Sigmoid colon (tissue), 7 donors: ENCODE results near the gene NANOG. TPM values are rescaled to one million over a fixed set of nuclear protein-coding genes. Genes with fewer than 3 reads are reported as not detected.
"Not testable (repeated sequence)": the region's sequence is repeated elsewhere in the genome, so short reads cannot be mapped to it uniquely, and the experiment has no call there.

Experiments
- DNase-seq: peaks from one replicate; pipeline ENCODE4 v3.0.0-alpha.2; 2019
- H3K27ac ChIP-seq, 4 donors: fragments of 200-600 bp; sonication (generic); one replicate each; pipeline ENCODE4 v1.5.1; 2016 to 2019; ENCODE audit warnings: mild to moderate bottlenecking in 1 of 4
- H3K27me3 ChIP-seq, 3 donors: fragments of 200-600 bp; sonication (generic); one replicate each; pipeline ENCODE4 v1.5.1; 2019; ENCODE audit warnings: mild to moderate bottlenecking in 1 of 3
- H3K36me3 ChIP-seq, 4 donors: fragments of 200-600 bp; sonication (generic); one replicate each; pipeline ENCODE4 v1.5.1; 2016 to 2019
- H3K4me1 ChIP-seq, 4 donors: fragments of 200-600 bp; sonication (generic); one replicate each; pipeline ENCODE4 v1.5.1; 2017 to 2019
- H3K4me3 ChIP-seq, 4 donors: fragments of 200-600 bp; sonication (generic); one replicate each; pipeline ENCODE4 v1.5.1; 2017 to 2019; ENCODE audit warnings: mild to moderate bottlenecking in 2 of 4, moderate library complexity in 1 of 4
- H3K9me3 ChIP-seq, 4 donors: fragments of 200-600 bp in 3 of 4; sonication (generic) in 3 of 4; one replicate each; pipeline versions ENCODE4 v1.5.1 to v1.6.1; 2013 to 2019
- EP300 ChIP-seq, 4 donors: sonication (generic); formaldehyde crosslinking; IDR thresholded peaks; one replicate each; pipeline ENCODE4 v1.6.1; 2017; ENCODE audit warnings: antibody characterized with exemption in 4 of 4
- POLR2A ChIP-seq, 2 donors: fragments of 450-650 bp; IDR thresholded peaks; one replicate each; pipeline ENCODE4 v1.6.1; 2016; ENCODE audit warnings: antibody characterized with exemption in 2 of 2, mild to moderate bottlenecking in 2 of 2, moderate library complexity in 2 of 2
- POLR2AphosphoS5 ChIP-seq, 4 donors: sonication (generic); formaldehyde crosslinking; IDR thresholded peaks; one replicate each; pipeline ENCODE4 v1.6.1; 2017; ENCODE audit warnings: antibody characterized with exemption in 4 of 4
- WGBS, 2 donors: extraction: QIAGEN DNeasy Blood & Tissue Kit; methylation state at CpG; one replicate each; pipeline ENCODE4 v1.1.7; 2013; 5-methylcytosine and 5-hydroxymethylcytosine counted together
- intact Hi-C: fragments of 100-400 bp; cut with DNase I; formaldehyde crosslinking; loops from one replicate; pipeline ENCODE4 v1.15.1; 2023
- polyA plus RNA-seq, 3 donors: library from polyadenylated mRNA; stranded (reverse); fragments of 200-250 nt; gene quantifications; one replicate each; pipeline ENCODE4 v1.2.3, GENCODE V29; 2013
- total RNA-seq, 4 donors: library from RNA; depleted of rRNA; stranded (reverse); fragments of >200 nt; gene quantifications; one replicate each; pipeline ENCODE4 v1.1.0, GENCODE V29; 2016
- TF ChIP-seq, protein P1 (sequence below), 4 experiments: fragments of 450-650 bp in 3 of 4; fragments of 200-600 bp in 1 of 4; IDR thresholded peaks; one replicate each; pipeline ENCODE4 v1.5.1; 2016 to 2019; ENCODE audit warnings: antibody characterized with exemption in 4 of 4, mild to moderate bottlenecking in 3 of 4, moderate library complexity in 2 of 4
- donor health status: healthy with polysubstance abuse.
- donor health status: Bipolar disorder and iron deficiency.
- donor health status: healthy.

Gene NANOG
- total and polyA plus RNA-seq, 7 donors, result under 0.01 to 0.28 (median under 0.01) TPM; not detected in 4

DNA sequence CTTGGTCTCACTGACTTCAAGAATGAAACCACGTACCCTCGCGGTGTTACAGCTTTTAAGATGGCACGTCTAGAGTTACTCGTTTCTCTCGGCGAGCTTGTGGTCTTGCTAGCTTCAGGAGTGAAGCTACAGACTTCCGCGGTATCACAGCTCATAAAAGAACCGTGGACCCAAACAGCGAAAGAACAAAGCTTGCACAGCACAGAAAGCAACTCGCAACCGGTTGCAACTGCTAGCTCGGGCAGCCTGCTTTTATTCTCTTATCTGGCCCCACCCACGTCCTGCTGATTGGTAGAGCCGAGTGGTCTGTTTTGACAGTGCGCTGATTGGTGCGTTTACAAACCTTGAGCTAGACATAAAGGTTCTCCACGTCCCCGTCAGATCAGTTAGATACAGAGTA is 37.8 kb upstream of the NANOG start:
- WGBS, 2 donors, result 85 to 90% methylated on average over 20 of the region's 20 CpGs
- TF ChIP-seq, protein P1, sequence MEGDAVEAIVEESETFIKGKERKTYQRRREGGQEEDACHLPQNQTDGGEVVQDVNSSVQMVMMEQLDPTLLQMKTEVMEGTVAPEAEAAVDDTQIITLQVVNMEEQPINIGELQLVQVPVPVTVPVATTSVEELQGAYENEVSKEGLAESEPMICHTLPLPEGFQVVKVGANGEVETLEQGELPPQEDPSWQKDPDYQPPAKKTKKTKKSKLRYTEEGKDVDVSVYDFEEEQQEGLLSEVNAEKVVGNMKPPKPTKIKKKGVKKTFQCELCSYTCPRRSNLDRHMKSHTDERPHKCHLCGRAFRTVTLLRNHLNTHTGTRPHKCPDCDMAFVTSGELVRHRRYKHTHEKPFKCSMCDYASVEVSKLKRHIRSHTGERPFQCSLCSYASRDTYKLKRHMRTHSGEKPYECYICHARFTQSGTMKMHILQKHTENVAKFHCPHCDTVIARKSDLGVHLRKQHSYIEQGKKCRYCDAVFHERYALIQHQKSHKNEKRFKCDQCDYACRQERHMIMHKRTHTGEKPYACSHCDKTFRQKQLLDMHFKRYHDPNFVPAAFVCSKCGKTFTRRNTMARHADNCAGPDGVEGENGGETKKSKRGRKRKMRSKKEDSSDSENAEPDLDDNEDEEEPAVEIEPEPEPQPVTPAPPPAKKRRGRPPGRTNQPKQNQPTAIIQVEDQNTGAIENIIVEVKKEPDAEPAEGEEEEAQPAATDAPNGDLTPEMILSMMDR (IDR thresholded peaks at IDR 0.05), result no peak
- TF ChIP-seq EP300 (IDR thresholded peaks at IDR 0.05), result no peak
- no peak for TF ChIP-seq POLR2AphosphoS5 (IDR thresholded peaks at IDR 0.05)
- TF ChIP-seq POLR2A (IDR thresholded peaks at IDR 0.05), result no peak
- Histone ChIP-seq H3K4me3 (no peak overlapping the region), H3K4me1 (no peaks in the 10 kb centered on the region), H3K9me3 (no peaks in the 10 kb centered on the region), H3K27me3 (no peaks in the 10 kb centered on the region), H3K27ac (no peak overlapping the region), H3K36me3 (no peaks in the 10 kb centered on the region)
- intact Hi-C loops, result no loop called here
- no peak for DNase-seq

DNA sequence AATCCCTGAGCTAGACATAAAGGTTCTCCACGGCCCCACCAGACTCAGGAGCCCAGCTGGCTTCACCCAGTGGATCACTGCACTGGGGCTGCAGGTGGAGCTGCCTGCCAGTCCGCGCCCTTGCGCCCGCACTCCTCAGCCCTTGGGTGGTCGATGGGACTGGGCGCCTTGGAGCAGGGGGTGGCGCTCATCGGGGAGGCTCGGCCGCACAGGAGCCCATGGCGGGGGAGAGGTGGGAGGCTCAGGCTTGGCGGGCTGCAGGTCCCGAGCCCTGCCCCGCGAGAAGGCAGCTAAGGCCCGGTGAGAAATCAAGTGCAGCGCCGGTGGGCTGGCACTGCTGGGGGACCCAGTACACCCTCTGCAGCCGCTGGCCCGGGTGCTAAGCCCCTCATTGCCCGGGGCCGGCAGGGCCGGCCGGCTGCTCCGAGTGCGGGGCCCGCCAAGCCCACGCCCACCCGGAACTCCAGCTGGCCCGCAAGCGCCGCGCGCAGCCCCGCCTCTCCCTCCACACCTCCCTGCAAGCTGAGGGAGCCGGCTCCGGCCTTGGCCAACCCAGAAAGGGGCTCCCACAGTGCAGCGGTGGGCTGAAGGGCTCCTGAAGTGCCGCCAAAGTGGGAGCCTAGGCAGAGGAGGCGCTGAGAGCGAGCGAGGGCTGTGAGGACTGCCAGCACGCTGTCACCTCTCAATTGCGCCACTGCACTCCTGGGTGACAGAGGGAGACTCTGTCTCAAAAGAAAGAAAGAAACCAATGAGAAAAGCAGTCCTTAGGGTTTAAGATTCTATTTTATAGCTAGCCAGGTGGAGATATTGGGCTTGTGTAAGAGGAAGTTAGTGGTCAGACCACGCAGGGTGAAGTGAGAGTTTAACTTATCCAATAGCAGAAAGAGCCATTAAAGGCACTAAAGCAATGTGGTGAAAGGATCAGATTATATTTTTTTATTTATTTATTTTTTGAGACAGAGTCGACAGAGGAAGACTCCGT is 37.0 kb upstream of the NANOG start:
- intact Hi-C loops, H3K4me3 ChIP-seq, H3K27me3 ChIP-seq, H3K36me3 ChIP-seq, DNase-seq, H3K4me1 ChIP-seq, H3K9me3 ChIP-seq, H3K27ac ChIP-seq: not testable (repeated sequence)
- WGBS, 2 donors, result 90 to 93% methylated on average over 39 to 43 of the region's 48 CpGs

DNA sequence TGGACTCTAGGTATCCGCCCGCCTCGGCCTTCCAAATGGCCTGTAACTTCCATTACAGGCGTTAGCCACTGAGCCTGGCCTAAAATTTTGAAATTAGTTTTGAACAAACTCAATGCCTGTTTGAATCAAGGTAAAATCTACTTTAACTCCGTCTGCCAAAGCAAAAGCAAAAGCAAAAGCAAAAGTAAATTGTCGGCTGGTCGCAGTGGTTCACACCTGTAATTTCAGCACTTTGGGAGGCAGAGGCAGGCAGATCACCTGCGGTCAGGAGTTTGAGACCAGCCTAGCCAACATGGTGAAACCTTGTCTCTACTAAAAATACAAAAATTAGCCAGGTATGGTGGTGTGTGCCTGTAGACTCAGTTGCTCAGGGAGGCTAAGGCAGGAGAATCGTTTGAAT is 33.5 kb upstream of the NANOG start:
- not testable (repeated sequence) for DNase-seq, H3K27me3 ChIP-seq
- WGBS, 2 donors, result 67 to 77% methylated on average over 9 of the region's 9 CpGs

DNA sequence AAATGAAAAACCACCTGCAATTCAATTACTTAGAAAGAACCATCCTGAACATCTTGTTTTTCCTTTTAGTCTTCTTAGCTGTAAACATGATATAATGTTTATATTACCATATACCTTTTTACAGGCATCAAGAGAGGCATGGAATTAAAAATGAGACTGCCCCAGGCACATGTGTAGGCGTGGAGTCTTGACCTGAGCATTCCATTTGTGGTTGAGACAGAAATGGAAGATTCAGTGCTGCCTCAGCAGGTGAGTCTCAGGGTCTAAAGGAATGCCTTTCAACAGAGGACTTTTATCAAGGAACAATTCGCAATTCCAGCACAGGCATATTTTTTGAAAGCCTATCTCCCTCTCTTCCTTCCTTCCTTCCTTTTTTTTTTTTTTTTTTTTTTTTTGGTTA is 32.2 kb upstream of the NANOG start:
- DNase-seq, result no peak
- intact Hi-C loops, result no loop called here
- H3K4me1 ChIP-seq, result no peaks in the 10 kb centered on the region
- H3K27ac ChIP-seq, result no peak overlapping the region
- no peak for TF ChIP-seq POLR2AphosphoS5 (IDR thresholded peaks at IDR 0.05)
- TF ChIP-seq, protein P1 (IDR thresholded peaks at IDR 0.05), result no peak
- TF ChIP-seq POLR2A (IDR thresholded peaks at IDR 0.05), result no peak
- TF ChIP-seq EP300 (IDR thresholded peaks at IDR 0.05), result no peak
- H3K9me3 ChIP-seq, result no peaks in the 10 kb centered on the region
- 58 to 77% methylated on average over 2 of the region's 2 CpGs for WGBS, 2 donors
- no peaks in the 10 kb centered on the region for H3K27me3 ChIP-seq
- no peaks in the 10 kb centered on the region for H3K36me3 ChIP-seq
- H3K4me3 ChIP-seq, result no peak overlapping the region

More for the DNA sequence above, 33.5 kb upstream of the NANOG start:
- intact Hi-C loops, H3K4me1 ChIP-seq, H3K9me3 ChIP-seq, H3K36me3 ChIP-seq, H3K4me3 ChIP-seq, H3K27ac ChIP-seq: not testable (repeated sequence)

DNA sequence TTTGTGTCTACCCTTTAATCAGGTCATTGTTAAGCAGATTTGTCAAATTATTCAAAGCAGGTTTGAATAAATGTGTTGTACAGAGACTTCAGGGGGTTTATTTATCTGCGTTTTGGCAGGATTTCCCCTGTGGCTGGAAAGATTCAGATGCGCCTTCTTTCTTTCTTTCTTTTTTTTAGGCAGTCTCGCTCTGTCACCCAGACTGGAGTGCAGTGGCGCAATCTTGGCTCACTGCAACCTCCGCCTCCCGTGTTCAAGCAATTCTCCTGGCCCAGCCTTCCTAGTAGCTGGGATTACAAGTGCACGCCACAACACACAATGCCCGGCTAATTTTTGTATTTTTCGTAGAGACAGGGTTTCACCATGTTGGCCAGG is 30.4 kb upstream of the NANOG start:
- H3K27me3 ChIP-seq, result no peaks in the 10 kb centered on the region
- H3K27ac ChIP-seq, result no peak overlapping the region
- H3K36me3 ChIP-seq, result no peaks in the 10 kb centered on the region
- no peak for TF ChIP-seq POLR2AphosphoS5 (IDR thresholded peaks at IDR 0.05)
- no peak for TF ChIP-seq POLR2A (IDR thresholded peaks at IDR 0.05)
- TF ChIP-seq, protein P1 (IDR thresholded peaks at IDR 0.05), result no peak
- no peak for TF ChIP-seq EP300 (IDR thresholded peaks at IDR 0.05)
- H3K4me3 ChIP-seq, result no peak overlapping the region
- DNase-seq, result no peak
- H3K4me1 ChIP-seq, result no peaks in the 10 kb centered on the region
- WGBS, 2 donors, result 76 to 83% methylated on average over 9 of the region's 9 CpGs
- H3K9me3 ChIP-seq, result no peaks in the 10 kb centered on the region
- intact Hi-C loops, result no loop called here
